Gastrocnemius medialis (tissue), 4 donors: Measurements from ENCODE around the gene CERT1.

Source experiments
- CTCF ChIP-seq, 5 experiments: fragments of 450-650 bp in 3 of 5; fragments of 200-600 bp in 2 of 5; sonication (generic) in 2 of 5; IDR thresholded peaks in 4 of 5; conservative IDR thresholded peaks in 1 of 5; 1 replicate in 4 of 5; 2 replicates in 1 of 5; pipeline ENCODE4 v1.5.1; 2016 to 2019; ENCODE audit warnings: antibody characterized with exemption in 5 of 5, mild to moderate bottlenecking in 3 of 5, moderate library complexity in 3 of 5
- POLR2A ChIP-seq, 2 donors: fragments of 450-650 bp; IDR thresholded peaks; one replicate each; pipeline ENCODE4 v1.6.1; 2017; ENCODE audit warnings: antibody characterized with exemption in 2 of 2, mild to moderate bottlenecking in 2 of 2, moderate library complexity in 2 of 2

GRCh38 chr5:75356719-75357118 is 154.7 kb downstream of the CERT1 start:
- no peak for TF ChIP-seq CTCF (IDR thresholded peaks at IDR 0.05 in 4 of 5, conservative IDR thresholded peaks at IDR 0.05 in 1 of 5)
- no peak for TF ChIP-seq POLR2A (IDR thresholded peaks at IDR 0.05)
